Mesenchymal stem cell (in vitro differentiated cells and primary cell): ENCODE results near the gene CACNB1.

Experiments used
- DNase-seq: peaks from one replicate; pipeline ENCODE4 v3.0.0-alpha.2; 2013
- H2AFZ ChIP-seq: one replicate; pipeline ENCODE4 v1.6.1; 2013; ENCODE audit warnings: low read depth, mild to moderate bottlenecking, control low read depth, inconsistent platforms, low read length, moderate library complexity
- H2AK5ac ChIP-seq: 2 replicates; pipeline ENCODE4 v1.6.1; 2013; ENCODE audit warnings: low read length, moderate library complexity, mild to moderate bottlenecking, inconsistent platforms; ENCODE audit not compliant: severe bottlenecking
- H2BK120ac ChIP-seq: one replicate; pipeline ENCODE4 v1.6.1; 2013; ENCODE audit warnings: low read depth, mild to moderate bottlenecking, inconsistent platforms, low read length, moderate library complexity
- H2BK12ac ChIP-seq, 2 experiments: one replicate each; pipeline ENCODE4 v1.6.1; 2013; ENCODE audit warnings: inconsistent platforms in 2 of 2, low read length in 2 of 2, mild to moderate bottlenecking in 2 of 2, moderate library complexity in 2 of 2, control low read depth in 1 of 2
- H2BK15ac ChIP-seq: one replicate; pipeline ENCODE4 v1.6.1; 2013; ENCODE audit warnings: mild to moderate bottlenecking, low read depth, inconsistent platforms; ENCODE audit not compliant: poor library complexity, severe bottlenecking
- H2BK5ac ChIP-seq: 2 replicates; pipeline ENCODE4 v1.6.1; 2013; ENCODE audit warnings: low read depth, mild to moderate bottlenecking, low read length, control low read depth, inconsistent platforms; ENCODE audit not compliant: poor library complexity, severe bottlenecking
- H3K14ac ChIP-seq, 2 experiments: one replicate each; pipeline ENCODE4 v1.6.1; 2013; ENCODE audit warnings: inconsistent platforms in 2 of 2, low read length in 2 of 2, control low read depth in 1 of 2, mild to moderate bottlenecking in 1 of 2, moderate library complexity in 1 of 2
- H3K18ac ChIP-seq, 2 experiments: one replicate each; pipeline ENCODE4 v1.6.1; 2013; ENCODE audit warnings: inconsistent platforms in 2 of 2, low read length in 2 of 2, control low read depth in 1 of 2, low read depth in 1 of 2, mild to moderate bottlenecking in 1 of 2
- H3K23ac ChIP-seq, 2 experiments: one replicate each; pipeline ENCODE4 v1.6.1; 2013; ENCODE audit warnings: inconsistent platforms in 2 of 2, low read length in 2 of 2, mild to moderate bottlenecking in 2 of 2, moderate library complexity in 2 of 2, control low read depth in 1 of 2
- H3K27ac ChIP-seq: 2 replicates; pipeline ENCODE4 v1.5.1; 2013; ENCODE audit warnings: mild to moderate bottlenecking, moderate library complexity, low read length, control low read depth, inconsistent platforms; ENCODE audit not compliant: poor library complexity, severe bottlenecking
- H3K27me3 ChIP-seq, 2 experiments: 2 replicates each; pipeline versions ENCODE4 v1.6.1 to v1.7.0; 2013; ENCODE audit warnings: low read length in 2 of 2, mild to moderate bottlenecking in 2 of 2, moderate library complexity in 2 of 2, control low read depth in 1 of 2, inconsistent platforms in 1 of 2; ENCODE audit not compliant: control insufficient read depth in 1 of 2, insufficient read depth in 1 of 2
- H3K36me3 ChIP-seq, 2 experiments: 2 replicates each; pipeline versions ENCODE4 v1.6.1 to v1.7.0; 2013; ENCODE audit warnings: low read length in 2 of 2, control low read depth in 1 of 2, inconsistent platforms in 1 of 2, low read depth in 1 of 2, mild to moderate bottlenecking in 1 of 2; ENCODE audit not compliant: insufficient read depth in 2 of 2, control insufficient read depth in 1 of 2
- H3K4ac ChIP-seq, 2 experiments: one replicate each; pipeline ENCODE4 v1.6.1; 2013; ENCODE audit warnings: inconsistent platforms in 2 of 2, low read length in 2 of 2, mild to moderate bottlenecking in 2 of 2, moderate library complexity in 2 of 2, control low read depth in 1 of 2, low read depth in 1 of 2
- H3K4me1 ChIP-seq: 2 replicates; pipeline ENCODE4 v1.6.1; 2013; ENCODE audit warnings: low read depth, low read length, control low read depth; ENCODE audit not compliant: control insufficient read depth, insufficient read depth
- H3K4me2 ChIP-seq: 2 replicates; pipeline ENCODE4 v1.6.1; 2013; ENCODE audit warnings: low read length, mild to moderate bottlenecking, inconsistent platforms; ENCODE audit not compliant: poor library complexity, severe bottlenecking
- H3K4me3 ChIP-seq, 2 experiments: 2 replicates each; pipeline versions ENCODE4 v1.5.1 to v1.7.0; 2013; ENCODE audit warnings: low read length in 2 of 2, mild to moderate bottlenecking in 2 of 2, control low read depth in 1 of 2, low read depth in 1 of 2; ENCODE audit not compliant: insufficient read depth in 1 of 2
- H3K79me1 ChIP-seq: replicated peaks from 2 replicates; pipeline ENCODE4 v1.6.1; 2013; ENCODE audit warnings: mild to moderate bottlenecking, control low read depth, low read length, inconsistent platforms; ENCODE audit not compliant: poor library complexity, severe bottlenecking
- H3K9ac ChIP-seq: 2 replicates; pipeline ENCODE4 v1.7.0; 2013; ENCODE audit warnings: mild to moderate bottlenecking, low read length, moderate library complexity
- H3K9me3 ChIP-seq: 2 replicates; pipeline ENCODE4 v1.7.0; 2013; ENCODE audit warnings: mild to moderate bottlenecking, low read length; ENCODE audit not compliant: control insufficient read depth
- H4K8ac ChIP-seq: one replicate; pipeline ENCODE4 v1.6.1; 2013; ENCODE audit warnings: inconsistent platforms, mild to moderate bottlenecking, low read length, moderate library complexity
- H4K91ac ChIP-seq: one replicate; pipeline ENCODE4 v1.6.1; 2013; ENCODE audit warnings: mild to moderate bottlenecking, low read length, inconsistent platforms
- WGBS: methylation state at CpG from one replicate; pipeline ENCODE4 v1.1.7; 2013; ENCODE audit warnings: mixed read lengths; 5-methylcytosine and 5-hydroxymethylcytosine counted together

Gene CACNB1

GRCh38 chr17:39187152-39187830 lies 10.2 kb downstream of the CACNB1 start:
- Histone ChIP-seq H3K14ac (no peak overlapping the region), H3K9me3 (no peaks in the 10 kb centered on the region), H4K91ac (no peak overlapping the region), H3K4me2 (no peak overlapping the region), H4K8ac (no peak overlapping the region), H2BK15ac (no peak overlapping the region), H3K4ac (no peak overlapping the region), H3K18ac (no peak overlapping the region), H3K27me3 (no peaks in the 10 kb centered on the region), H3K27ac (no peak overlapping the region), H2BK12ac (no peak overlapping the region), H3K4me3 (no peak overlapping the region), H2AK5ac (no peak overlapping the region), H2BK5ac (no peak overlapping the region), H3K23ac (no peak overlapping the region), H2AFZ (no peak overlapping the region), H3K79me1 (peaks cover 7% of the 10 kb centered on the region), H3K4me1 (no peaks in the 10 kb centered on the region), H3K9ac (no peak overlapping the region), H2BK120ac (no peak overlapping the region), H3K36me3 (peaks cover 70 to 76% of the 10 kb centered on the region in 2 experiments)
- DNase-seq = no peak
- 93% methylated on average over 9 of the region's 9 CpGs for WGBS

GRCh38 chr17:39186481-39187002 lies 10.9 kb downstream of the CACNB1 start:
- no peak overlapping the region for H3K4me2 ChIP-seq
- DNase-seq = no peak
- H3K36me3 ChIP-seq = peaks cover 67 to 69% of the 10 kb centered on the region in 2 experiments
- no peak overlapping the region for H3K18ac ChIP-seq
- no peak overlapping the region for H3K27ac ChIP-seq
- peaks cover 2% of the 10 kb centered on the region for H3K79me1 ChIP-seq
- H2BK12ac ChIP-seq = no peak overlapping the region
- WGBS = 98% methylated on average over 12 of the region's 15 CpGs
- H2BK15ac ChIP-seq = no peak overlapping the region
- no peak overlapping the region for H4K8ac ChIP-seq
- no peak overlapping the region for H4K91ac ChIP-seq
- no peak overlapping the region for H2AK5ac ChIP-seq
- H2BK120ac ChIP-seq = no peak overlapping the region
- H3K4ac ChIP-seq = no peak overlapping the region
- no peak overlapping the region for H3K14ac ChIP-seq
- no peaks in the 10 kb centered on the region for H3K4me1 ChIP-seq
- H3K9me3 ChIP-seq = no peaks in the 10 kb centered on the region
- no peak overlapping the region for H2AFZ ChIP-seq
- H3K27me3 ChIP-seq = no peaks in the 10 kb centered on the region
- no peak overlapping the region for H2BK5ac ChIP-seq
- no peak overlapping the region for H3K23ac ChIP-seq
- no peak overlapping the region for H3K4me3 ChIP-seq
- H3K9ac ChIP-seq = no peak overlapping the region

GRCh38 chr17:39183720-39184119 lies 13.7 kb downstream of the CACNB1 start:
- DNase-seq = no peak
- H3K4me1 ChIP-seq = no peaks in the 10 kb centered on the region
- H2AFZ ChIP-seq = no peak overlapping the region
- H3K36me3 ChIP-seq = peaks cover 66 to 71% of the 10 kb centered on the region in 2 experiments
- WGBS = 92% methylated on average over 4 of the region's 10 CpGs
- H3K79me1 ChIP-seq = peaks cover 2% of the 10 kb centered on the region
- H4K8ac ChIP-seq = no peak overlapping the region
- H2BK15ac ChIP-seq = no peak overlapping the region
- H2AK5ac ChIP-seq = no peak overlapping the region
- H2BK12ac ChIP-seq = no peak overlapping the region
- H3K9ac ChIP-seq = no peak overlapping the region
- no peak overlapping the region for H3K4me2 ChIP-seq
- no peak overlapping the region for H4K91ac ChIP-seq
- H3K27me3 ChIP-seq = no peaks in the 10 kb centered on the region
- no peaks in the 10 kb centered on the region for H3K9me3 ChIP-seq
- H3K4me3 ChIP-seq = no peak overlapping the region
- no peak overlapping the region for H3K27ac ChIP-seq
- no peak overlapping the region for H3K18ac ChIP-seq
- H3K23ac ChIP-seq = no peak overlapping the region
- no peak overlapping the region for H3K4ac ChIP-seq
- H2BK5ac ChIP-seq = no peak overlapping the region
- no peak overlapping the region for H2BK120ac ChIP-seq
- H3K14ac ChIP-seq = no peak overlapping the region

- H3K4me1 ChIP-seq = no peaks in the 10 kb centered on the region
These were observed 14.4 kb downstream of the CACNB1 start for GRCh38 chr17:39183045-39183444.

More at GRCh38 chr17:39183045-39183444, 14.4 kb downstream of the CACNB1 start:
- H3K9ac ChIP-seq = no peak overlapping the region
- H2BK120ac ChIP-seq = no peak overlapping the region
- no peak overlapping the region for H3K27ac ChIP-seq
- no peaks in the 10 kb centered on the region for H3K9me3 ChIP-seq
- H3K4me2 ChIP-seq = no peak overlapping the region
- H3K18ac ChIP-seq = no peak overlapping the region
- no peak overlapping the region for H4K91ac ChIP-seq
- 98% methylated on average over 5 of the region's 5 CpGs for WGBS
- no peak overlapping the region for H3K4ac ChIP-seq
- H4K8ac ChIP-seq = no peak overlapping the region
- H2BK5ac ChIP-seq = no peak overlapping the region
- H2BK15ac ChIP-seq = no peak overlapping the region
- no peak overlapping the region for H2AK5ac ChIP-seq
- H3K4me3 ChIP-seq = no peak overlapping the region
- H3K36me3 ChIP-seq = peaks cover 65 to 67% of the 10 kb centered on the region in 2 experiments
- no peak for DNase-seq
- no peak overlapping the region for H3K23ac ChIP-seq
- peaks cover 2% of the 10 kb centered on the region for H3K79me1 ChIP-seq
- H3K27me3 ChIP-seq = no peaks in the 10 kb centered on the region
- no peak overlapping the region for H3K14ac ChIP-seq
- H2AFZ ChIP-seq = no peak overlapping the region
- H2BK12ac ChIP-seq = no peak overlapping the region
